Tibial nerve (tissue), 4 donors: ENCODE data around the gene NOSIP. TPM values are rescaled to one million over a fixed set of nuclear protein-coding genes. Genes with fewer than 3 reads are reported as not detected.

ENCODE experiments used
- DNase-seq, 2 donors: peaks; one replicate each; pipeline ENCODE4 v3.0.0-alpha.2; 2019; ENCODE audit warnings: low spot score in 2 of 2
- H3K27ac ChIP-seq, 4 donors: fragments of 200-600 bp; sonication (generic) in 3 of 4; one replicate each; pipeline ENCODE4 v1.5.1; 2017 to 2019; ENCODE audit warnings: mild to moderate bottlenecking in 1 of 4
- H3K27me3 ChIP-seq, 2 donors: fragments of 200-600 bp; sonication (generic) in 1 of 2; one replicate each; pipeline versions ENCODE4 v1.5.1 to v1.6.0; 2017 to 2019
- H3K36me3 ChIP-seq, 3 donors: fragments of 200-600 bp; sonication (generic); one replicate each; pipeline ENCODE4 v1.5.1; 2018 to 2019
- H3K4me1 ChIP-seq, 4 donors: fragments of 200-600 bp; sonication (generic) in 3 of 4; one replicate each; pipeline ENCODE4 v1.5.1; 2017 to 2019
- H3K4me3 ChIP-seq, 4 donors: fragments of 200-600 bp; sonication (generic) in 3 of 4; one replicate each; pipeline ENCODE4 v1.5.1; 2017 to 2019; ENCODE audit warnings: mild to moderate bottlenecking in 1 of 4, moderate library complexity in 1 of 4
- H3K9me3 ChIP-seq, 4 donors: fragments of 200-600 bp; sonication (generic) in 3 of 4; one replicate each; pipeline ENCODE4 v1.5.1; 2017 to 2019
- CTCF ChIP-seq, 5 experiments: fragments of 200-600 bp in 3 of 5; fragments of 450-650 bp in 2 of 5; sonication (generic) in 3 of 5; IDR thresholded peaks; one replicate each; pipeline ENCODE4 v1.5.1; 2016 to 2019; ENCODE audit warnings: antibody characterized with exemption in 5 of 5, mild to moderate bottlenecking in 3 of 5, moderate library complexity in 2 of 5
- EP300 ChIP-seq, 2 donors: sonication (generic); formaldehyde crosslinking; IDR thresholded peaks; one replicate each; pipeline ENCODE4 v1.6.1; 2017; ENCODE audit warnings: antibody characterized with exemption in 2 of 2, mild to moderate bottlenecking in 1 of 2
- POLR2A ChIP-seq, 2 donors: fragments of 450-650 bp; IDR thresholded peaks; one replicate each; pipeline ENCODE4 v1.6.1; 2017; ENCODE audit warnings: antibody characterized with exemption in 2 of 2, mild to moderate bottlenecking in 2 of 2, moderate library complexity in 2 of 2
- WGBS, 2 donors: methylation state at CpG; one replicate each; pipeline ENCODE4 v1.1.5; 2018; 5-methylcytosine and 5-hydroxymethylcytosine counted together
- total RNA-seq, 4 donors: library from RNA; depleted of rRNA; stranded (reverse); fragments of >200 nt; gene quantifications; one replicate each; pipeline ENCODE4 v1.1.0, GENCODE V29; 2016

NOSIP gene
- total RNA-seq, 4 donors from 2014 or later = 43.0 to 83.1 (median 71.9) TPM

DNA sequence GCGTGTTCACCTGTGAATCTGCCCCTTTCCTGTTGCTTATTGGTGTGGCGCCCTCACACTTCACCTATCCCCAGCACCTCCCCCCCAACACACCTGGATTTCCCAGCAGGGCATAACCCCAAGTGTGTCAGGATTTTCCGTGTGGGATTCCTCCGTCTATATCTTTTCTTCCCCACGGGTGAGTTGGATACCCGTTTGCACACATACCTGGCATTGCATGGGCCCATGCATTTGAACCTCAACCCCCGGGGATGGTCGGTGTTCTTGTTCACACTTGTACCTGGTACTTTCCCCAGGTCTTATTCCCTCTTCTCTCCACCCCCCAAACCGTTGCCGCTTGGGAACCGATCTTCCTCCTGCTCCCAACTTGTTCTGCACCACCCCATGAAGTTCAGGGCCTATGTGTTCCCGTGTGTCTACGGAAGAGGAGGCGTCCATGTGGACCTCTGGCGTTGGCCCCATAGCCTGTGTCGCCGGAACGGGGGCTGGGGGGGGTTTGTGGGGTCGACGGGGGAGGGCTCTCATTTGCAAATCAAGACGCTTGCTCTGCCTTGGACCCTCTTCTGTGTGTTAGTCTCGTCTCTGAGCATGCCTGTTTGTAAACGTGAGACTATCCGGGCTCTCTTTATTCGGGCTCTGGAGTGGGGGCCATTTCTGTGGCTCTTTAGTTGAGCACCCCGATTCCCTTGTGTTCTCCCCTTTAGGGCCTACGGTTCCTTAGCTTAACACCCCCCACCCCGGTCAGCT lies 12.3 kb upstream of the NOSIP start:
- H3K27me3 ChIP-seq = no peaks in the 10 kb centered on the region
- TF ChIP-seq POLR2A (IDR thresholded peaks at IDR 0.05) (no peak), EP300 (IDR thresholded peaks at IDR 0.05) (no peak), CTCF (IDR thresholded peaks at IDR 0.05) (no peak)
- H3K36me3 ChIP-seq = peaks cover 4 to 38% (median 16%) of the 10 kb centered on the region in 3 donors
- no peak for DNase-seq
- H3K27ac ChIP-seq = peak overlapping the region; percentile 86 to 95 (median 92)
- H3K9me3 ChIP-seq = no peaks in the 10 kb centered on the region
- H3K4me3 ChIP-seq = peak overlapping the region; percentile 72 to 96 (median 86)
- WGBS, 2 donors = 3 to 4% methylated on average over 24 to 28 of the region's 28 CpGs
- peaks cover 0 to 44% (median 11%) of the 10 kb centered on the region in 4 donors for H3K4me1 ChIP-seq

DNA sequence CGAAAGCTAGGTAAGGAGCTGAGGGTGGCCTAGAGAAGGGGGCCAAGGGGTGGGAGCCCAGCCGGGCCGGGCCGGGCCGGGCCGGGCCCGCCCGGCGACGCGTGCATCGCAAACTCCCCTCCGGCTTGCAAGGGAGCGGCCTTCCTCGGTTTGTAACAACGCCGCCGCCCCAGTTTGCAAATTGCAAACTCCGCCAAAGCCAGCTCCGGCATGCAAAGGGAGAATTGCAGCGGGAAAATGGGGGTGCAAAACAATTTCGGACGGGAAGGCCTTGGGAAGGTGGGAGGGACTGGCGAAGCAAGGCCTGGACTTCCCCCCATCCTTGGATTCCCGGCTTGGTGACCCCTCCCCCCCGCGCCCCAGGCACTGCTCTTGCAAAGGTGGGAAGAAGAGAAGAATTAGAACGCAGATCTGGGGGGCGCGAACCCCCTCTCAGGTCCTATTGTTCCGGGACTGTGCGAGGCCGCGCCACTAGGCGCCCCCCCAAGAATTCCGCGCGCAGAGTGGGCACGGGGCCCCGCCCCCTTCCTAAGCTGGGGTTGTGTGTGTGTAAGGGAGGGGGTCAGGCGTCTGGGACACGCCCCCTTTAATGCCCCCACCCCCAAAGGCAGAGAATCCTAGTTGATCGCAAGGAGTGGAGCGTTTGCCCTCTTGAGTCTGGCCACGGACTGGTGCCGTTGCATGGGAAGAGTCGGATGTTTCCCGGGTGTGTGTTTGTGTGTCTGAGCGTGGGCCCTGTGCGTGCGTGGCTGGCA lies 11.6 kb upstream of the NOSIP start:
- H3K36me3 ChIP-seq = peaks cover 4 to 30% (median 16%) of the 10 kb centered on the region in 3 donors
- no peak for DNase-seq
- no peaks in the 10 kb centered on the region for H3K27me3 ChIP-seq
- peak overlapping the region; percentile 72 to 96 (median 86) for H3K4me3 ChIP-seq
- WGBS, 2 donors = 0 to 1% methylated on average over 40 to 42 of the region's 51 CpGs
- no peaks in the 10 kb centered on the region for H3K9me3 ChIP-seq
- H3K27ac ChIP-seq = peak overlapping the region; percentile 86 to 95 (median 92)
- peaks cover 0 to 44% (median 11%) of the 10 kb centered on the region in 4 donors for H3K4me1 ChIP-seq
- TF ChIP-seq EP300 (IDR thresholded peaks at IDR 0.05) (no peak), CTCF (IDR thresholded peaks at IDR 0.05) (no peak), POLR2A (IDR thresholded peaks at IDR 0.05) (no peak)

DNA sequence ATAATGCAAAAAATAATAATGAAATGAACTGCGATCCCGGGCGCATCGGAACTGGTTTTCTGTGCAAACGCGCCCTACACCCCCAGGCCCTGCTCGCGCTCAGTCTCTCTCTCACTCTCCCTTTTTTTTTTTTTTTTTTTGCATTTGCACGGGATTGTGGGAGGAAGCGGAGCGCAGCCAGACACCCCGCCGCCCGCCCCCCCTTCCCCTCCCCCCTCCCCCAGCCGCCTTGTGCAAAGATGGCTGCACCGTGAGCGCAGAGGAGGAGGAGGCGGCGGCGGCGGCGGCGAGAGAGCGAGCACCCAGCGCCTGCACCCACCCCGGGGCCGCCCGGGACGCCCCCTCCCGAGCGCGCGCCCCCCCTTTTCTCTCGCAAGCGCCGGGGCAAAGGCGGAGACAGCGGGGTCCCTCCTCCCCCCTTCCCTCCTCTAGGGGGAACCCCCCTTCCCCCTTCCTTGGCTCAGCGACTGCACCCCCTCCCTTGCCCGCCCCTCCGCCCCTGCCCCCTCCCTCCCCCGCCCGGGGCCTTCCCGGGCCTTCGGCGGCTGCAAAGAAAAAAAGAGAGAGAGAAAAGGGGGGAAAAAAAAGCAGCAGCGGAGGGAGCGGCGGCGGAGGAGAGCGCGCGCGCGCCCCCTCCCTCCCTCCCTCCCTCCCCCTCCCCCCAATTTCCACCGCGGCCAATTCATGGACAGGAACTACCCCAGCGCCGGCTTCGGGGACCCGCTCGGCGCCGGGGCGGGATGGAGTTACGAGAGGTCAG lies 10.8 kb upstream of the NOSIP start, which contains the start of gene PRR12:
TSS of gene PRR12 (plus strand) at position 212 of the 760 bp plus-strand sequence. CDS start at position 685, 473 bp downstream.
- Histone ChIP-seq H3K36me3 (peaks cover 4 to 23% (median 12%) of the 10 kb centered on the region in 3 donors), H3K4me3 (peak within 1 kb of the TSS; percentile 72 to 96 (median 86)), H3K9me3 (no peaks in the 10 kb centered on the region), H3K4me1 (peaks cover 0 to 44% (median 11%) of the 10 kb centered on the region in 4 donors), H3K27me3 (no peaks in the 10 kb centered on the region), H3K27ac (peak within 1 kb of the TSS; percentile 86 to 95 (median 92))
- WGBS, 2 donors = 0 to 1% methylated on average over 46 to 55 of the region's 66 CpGs
- TF ChIP-seq POLR2A (IDR thresholded peaks at IDR 0.05) = no peak
- peak in 1 of 5 experiments; percentile 13 for TF ChIP-seq CTCF (IDR thresholded peaks at IDR 0.05)
- no peak for TF ChIP-seq EP300 (IDR thresholded peaks at IDR 0.05)
- no peak for DNase-seq

- no peaks in the 10 kb centered on the region for H3K27me3 ChIP-seq
- TF ChIP-seq POLR2A (IDR thresholded peaks at IDR 0.05) = peak in 1 of 2 donors; percentile 33
- peak in 3 of 5 experiments; percentile 10 to 29 (median 21) for TF ChIP-seq CTCF (IDR thresholded peaks at IDR 0.05)
- TF ChIP-seq EP300 (IDR thresholded peaks at IDR 0.05) = peak in 1 of 2 donors; percentile 41
- H3K9me3 ChIP-seq = no peaks in the 10 kb centered on the region
- H3K4me1 ChIP-seq = peaks cover 0 to 44% (median 11%) of the 10 kb centered on the region in 4 donors
- peak overlapping the region; percentile 72 to 96 (median 86) for H3K4me3 ChIP-seq
- peak; percentile 90 for DNase-seq
- H3K27ac ChIP-seq = peak overlapping the region; percentile 86 to 95 (median 92)
- H3K36me3 ChIP-seq = peaks cover 0 to 14% (median 8%) of the 10 kb centered on the region in 3 donors
- WGBS, 2 donors = 0 to 1% methylated on average over 41 to 50 of the region's 58 CpGs
These were observed 10.0 kb upstream of the NOSIP start for GRCh38 chr19:49590071-49590970.
